WTC11 (cell line): ENCODE data around the gene SLC24A1. TPM values are rescaled to one million over a fixed set of nuclear protein-coding genes. Genes with fewer than 3 reads are reported as not detected.

Source experiments
- ATAC-seq: fragments of 200-7000 bp; cut with Tn5 transposase; 2 replicates; pipeline ENCODE4 v1.10.0; 2021; ENCODE audit warnings: mild to moderate bottlenecking, moderate library complexity
- CTCF ChIA-PET: fragments of 300-600 bp; sonication (Branson Sonifier 250); formaldehyde crosslinking; loops from one replicate; lab custom pipeline; 2021; ENCODE audit warnings: antibody characterized with exemption; lab: Charles Lee
- POLR2A ChIA-PET: fragments of 350-600 bp; sonication (Branson Sonifier 250); formaldehyde crosslinking; loops from one replicate; lab custom pipeline; 2021; ENCODE audit warnings: antibody characterized with exemption; lab: Charles Lee
- DNase-seq: peaks from one replicate; pipeline ENCODE4 v3.0.0; 2021; ENCODE audit warnings: low spot score
- H3K27ac Mint-ChIP-seq: 2 replicates; pipeline ENCODE4 v1.8.0; 2021; ENCODE audit warnings: mixed read lengths
- H3K27me3 Mint-ChIP-seq: 2 replicates; pipeline ENCODE4 v1.8.0; 2021; ENCODE audit warnings: low read depth, mild to moderate bottlenecking, moderate library complexity, mixed read lengths
- H3K36me3 Mint-ChIP-seq: 2 replicates; pipeline ENCODE4 v1.8.0; 2021; ENCODE audit warnings: mixed read lengths
- H3K4me1 Mint-ChIP-seq: 2 replicates; pipeline ENCODE4 v1.8.0; 2022; ENCODE audit warnings: mixed read lengths
- H3K4me3 Mint-ChIP-seq: 2 replicates; pipeline ENCODE4 v1.8.0; 2021; ENCODE audit warnings: mild to moderate bottlenecking, moderate library complexity, mixed read lengths
- H3K9me3 Mint-ChIP-seq: 2 replicates; pipeline ENCODE4 v1.8.0; 2021; ENCODE audit warnings: mixed read lengths
- AFF4 ChIP-seq: sonication (generic); formaldehyde crosslinking; IDR thresholded peaks from 2 replicates; pipeline ENCODE4 v1.8.1; 2023; ENCODE audit warnings: mild to moderate bottlenecking, missing genetic modification reagents, borderline replicate concordance
- CTCF ChIP-seq: fragments of 200-600 bp; IDR thresholded peaks from 2 replicates; pipeline ENCODE4 v1.8.0; 2022; ENCODE audit warnings: antibody characterized with exemption
- ERG ChIP-seq: fragments of 250-450 bp; sonication (Bioruptor Pico); IDR thresholded peaks from 2 replicates; pipeline ENCODE4 v1.8.0; 2021; ENCODE audit warnings: mild to moderate bottlenecking
- FOXK1 ChIP-seq: sonication (generic); formaldehyde crosslinking; IDR thresholded peaks from 2 replicates; pipeline ENCODE4 v1.8.0; 2022; ENCODE audit warnings: mild to moderate bottlenecking, moderate library complexity, missing genetic modification reagents
- GABPB1 ChIP-seq: sonication (generic); formaldehyde crosslinking; IDR thresholded peaks from 2 replicates; pipeline ENCODE4 v1.8.1; 2023; ENCODE audit warnings: mild to moderate bottlenecking, missing genetic modification reagents
- GTF2I ChIP-seq: fragments of 250-450 bp; sonication (Bioruptor Pico); conservative IDR thresholded peaks from 2 replicates; pipeline ENCODE4 v1.4.0; 2021; ENCODE audit warnings: mild to moderate bottlenecking
- HMGXB4 ChIP-seq: sonication (generic); formaldehyde crosslinking; IDR thresholded peaks from 2 replicates; pipeline ENCODE4 v1.8.1; 2023; ENCODE audit warnings: mild to moderate bottlenecking, moderate library complexity, missing genetic modification reagents
- JAZF1 ChIP-seq: fragments of 250-450 bp; sonication (Bioruptor Pico); IDR thresholded peaks from 2 replicates; pipeline ENCODE4 v1.9.0; 2021; ENCODE audit warnings: moderate library complexity, mild to moderate bottlenecking, inconsistent platforms
- MLX ChIP-seq: sonication (generic); formaldehyde crosslinking; IDR thresholded peaks from 2 replicates; pipeline ENCODE4 v1.8.1; 2023; ENCODE audit warnings: mild to moderate bottlenecking, missing genetic modification reagents, moderate library complexity
- NR3C1 ChIP-seq: sonication (generic); formaldehyde crosslinking; conservative IDR thresholded peaks from 2 replicates; pipeline ENCODE4 v1.8.1; 2023; ENCODE audit warnings: low read depth, mild to moderate bottlenecking, missing genetic modification reagents
- RELA ChIP-seq: sonication (generic); formaldehyde crosslinking; IDR thresholded peaks from 2 replicates; pipeline ENCODE4 v1.8.1; 2022; ENCODE audit warnings: missing genetic modification reagents, mild to moderate bottlenecking, borderline replicate concordance
- SMAD4 ChIP-seq: sonication (generic); formaldehyde crosslinking; IDR thresholded peaks from 2 replicates; pipeline ENCODE4 v1.8.0; 2022; ENCODE audit warnings: mild to moderate bottlenecking, missing genetic modification reagents
- USF1 ChIP-seq: sonication (generic); formaldehyde crosslinking; IDR thresholded peaks from 2 replicates; pipeline ENCODE4 v1.8.0; 2022; ENCODE audit warnings: mild to moderate bottlenecking, missing genetic modification reagents
- ZNF232 ChIP-seq: sonication (generic); formaldehyde crosslinking; IDR thresholded peaks from 2 replicates; pipeline ENCODE4 v1.8.0; 2022; ENCODE audit warnings: mild to moderate bottlenecking, missing genetic modification reagents
- ZNF263 ChIP-seq: sonication (generic); formaldehyde crosslinking; IDR thresholded peaks from 2 replicates; pipeline ENCODE4 v1.8.1; 2022; ENCODE audit warnings: low read depth, mild to moderate bottlenecking, moderate library complexity, missing genetic modification reagents
- ZNF396 ChIP-seq: fragments of 250-450 bp; sonication (Bioruptor Pico); IDR thresholded peaks from 2 replicates; pipeline ENCODE4 v1.8.0; 2021; ENCODE audit warnings: mild to moderate bottlenecking, moderate library complexity, borderline replicate concordance
- total RNA-seq: library from RNA; stranded (reverse); gene quantifications from 3 replicates; pipeline ENCODE4 v1.2.3, GENCODE V29; 2021

Gene SLC24A1
- total RNA-seq, 1 experiment from 2014 or later = 7.0 TPM

- TF ChIP-seq ERG (CRISPR knock-in tag) = no peak
- TF ChIP-seq USF1 (CRISPR knock-in tag) = no peak
- no peak for TF ChIP-seq ZNF396
Measured at GRCh38 chr15:65638109-65638508, 16.4 kb downstream of the SLC24A1 start (continued).

- ChIA-PET CTCF (interaction anchor here (0.6 to 2.5 kb wide), 10 partner anchors 17 to 231 kb away, joined by 3 to 13 read pairs (median 4); partner anchors contain the start of genes INTS14, RAB11A and SLC24A1), POLR2A (no interaction called here)
- Mint-ChIP-seq H3K27ac (no peak overlapping the region), H3K36me3 (no peaks in the 10 kb centered on the region), H3K9me3 (no peaks in the 10 kb centered on the region), H3K4me3 (no peak overlapping the region; the same call in 1 of the 2 replicates), H3K27me3 (no peaks in the 10 kb centered on the region), H3K4me1 (peaks cover 11% of the 10 kb centered on the region)
- peak; percentile 67 for TF ChIP-seq CTCF
- no peak for TF ChIP-seq ZNF232 (CRISPR knock-in tag)
- TF ChIP-seq SMAD4 = no peak
- peak; percentile 99 for TF ChIP-seq ZNF263 (CRISPR knock-in tag)
- no peak for TF ChIP-seq ERG (CRISPR knock-in tag)
- DNase-seq (no peak), ATAC-seq (peak; percentile 74)
Measured at GRCh38 chr15:65638681-65639089, 16.9 kb downstream of the SLC24A1 start.

- H3K9me3 Mint-ChIP-seq = no peaks in the 10 kb centered on the region
- H3K4me1 Mint-ChIP-seq = peaks cover 7% of the 10 kb centered on the region
- no peak overlapping the region for H3K4me3 Mint-ChIP-seq
- no peaks in the 10 kb centered on the region for H3K27me3 Mint-ChIP-seq
- ATAC-seq = no peak
- TF ChIP-seq NR3C1 (CRISPR knock-in tag) (no peak), AFF4 (CRISPR knock-in tag) (no peak), GTF2I (CRISPR knock-in tag) (no peak), FOXK1 (CRISPR knock-in tag) (no peak), ERG (CRISPR knock-in tag) (no peak), JAZF1 (CRISPR knock-in tag) (no peak), RELA (CRISPR knock-in tag) (no peak), HMGXB4 (CRISPR knock-in tag) (no peak), MLX (CRISPR knock-in tag) (no peak), GABPB1 (CRISPR knock-in tag) (no peak), SMAD4 (no peak)
- TF ChIP-seq, all 79 proteins: peak for 0
- ChIA-PET POLR2A (no interaction called here), CTCF (interaction anchor here (1.1 to 2.3 kb wide), 5 partner anchors 44 to 223 kb away, joined by 3 to 5 read pairs (median 4); no protein-coding TSS in a partner anchor)
- Mint-ChIP-seq H3K36me3 (no peaks in the 10 kb centered on the region), H3K27ac (no peak overlapping the region)
- no peak for DNase-seq
Measured at GRCh38 chr15:65639509-65639908, 17.8 kb downstream of the SLC24A1 start.
